Activated T-cell treated with anti-CD3 and anti-CD28 coated beads for 1 hour (primary cell): Measurements from ENCODE around the gene RRH.
"Not testable (repeated sequence)": the region's sequence is repeated elsewhere in the genome, so short reads cannot be mapped to it uniquely, and the experiment has no call there.

Experiments used
- DNase-seq: peaks from one replicate; pipeline ENCODE4 v3.0.0-alpha.2; 2020; ENCODE audit warnings: low read depth

The RRH gene

GRCh38 chr4:109846395-109847098, 18.8 kb downstream of the RRH start:
- no peak for DNase-seq

GRCh38 chr4:109847896-109848442, 20.2 kb downstream of the RRH start, which contains the start of gene LRIT3:
Gene LRIT3, plus strand, starts transcription at chr4:109848107. Its CDS starts 95 bp downstream, at chr4:109848202.
- DNase-seq = no peak

- DNase-seq = no peak
Measured at GRCh38 chr4:109848501-109848900, 20.7 kb downstream of the RRH start.

GRCh38 chr4:109850601-109851000, 22.8 kb downstream of the RRH start:
- DNase-seq = no peak

- DNase-seq = not testable (repeated sequence)
Measured at GRCh38 chr4:109859426-109860300, 31.9 kb downstream of the RRH start.

GRCh38 chr4:109861271-109861670, 33.5 kb downstream of the RRH start:
- no peak for DNase-seq

GRCh38 chr4:109861916-109862511, 34.2 kb downstream of the RRH start:
- no peak for DNase-seq

- no peak for DNase-seq
Measured at GRCh38 chr4:109864134-109864533, 36.4 kb downstream of the RRH start.

GRCh38 chr4:109870061-109870460, 42.3 kb downstream of the RRH start:
- DNase-seq = no peak

GRCh38 chr4:109872065-109872464, 44.3 kb downstream of the RRH start:
- DNase-seq = no peak

GRCh38 chr4:109872950-109873656, 45.3 kb downstream of the RRH start:
- DNase-seq = no peak

GRCh38 chr4:109873791-109874514, 46.2 kb downstream of the RRH start:
- no peak for DNase-seq

- DNase-seq = no peak
Measured at GRCh38 chr4:109875106-109875505, 47.3 kb downstream of the RRH start.

- DNase-seq = not testable (repeated sequence)
Measured at GRCh38 chr4:109875553-109875952, 47.8 kb downstream of the RRH start.

- no peak for DNase-seq
Measured at GRCh38 chr4:109876634-109877265, 49.0 kb downstream of the RRH start.

GRCh38 chr4:109877400-109877799, 49.6 kb downstream of the RRH start:
- DNase-seq = no peak

GRCh38 chr4:109878355-109878754, 50.6 kb downstream of the RRH start:
- no peak for DNase-seq

GRCh38 chr4:109879081-109879480, 51.3 kb downstream of the RRH start:
- no peak for DNase-seq

GRCh38 chr4:109879636-109880314, 52.0 kb downstream of the RRH start:
- DNase-seq = no peak

- DNase-seq = no peak
Measured at GRCh38 chr4:109886303-109886702, 58.5 kb downstream of the RRH start.
